ENCODE data around the gene PRKCSH.
"Not testable (repeated sequence)": the region's sequence is repeated elsewhere in the genome, so short reads cannot be mapped to it uniquely, and the experiment has no call there.

PRKCSH gene

DNA sequence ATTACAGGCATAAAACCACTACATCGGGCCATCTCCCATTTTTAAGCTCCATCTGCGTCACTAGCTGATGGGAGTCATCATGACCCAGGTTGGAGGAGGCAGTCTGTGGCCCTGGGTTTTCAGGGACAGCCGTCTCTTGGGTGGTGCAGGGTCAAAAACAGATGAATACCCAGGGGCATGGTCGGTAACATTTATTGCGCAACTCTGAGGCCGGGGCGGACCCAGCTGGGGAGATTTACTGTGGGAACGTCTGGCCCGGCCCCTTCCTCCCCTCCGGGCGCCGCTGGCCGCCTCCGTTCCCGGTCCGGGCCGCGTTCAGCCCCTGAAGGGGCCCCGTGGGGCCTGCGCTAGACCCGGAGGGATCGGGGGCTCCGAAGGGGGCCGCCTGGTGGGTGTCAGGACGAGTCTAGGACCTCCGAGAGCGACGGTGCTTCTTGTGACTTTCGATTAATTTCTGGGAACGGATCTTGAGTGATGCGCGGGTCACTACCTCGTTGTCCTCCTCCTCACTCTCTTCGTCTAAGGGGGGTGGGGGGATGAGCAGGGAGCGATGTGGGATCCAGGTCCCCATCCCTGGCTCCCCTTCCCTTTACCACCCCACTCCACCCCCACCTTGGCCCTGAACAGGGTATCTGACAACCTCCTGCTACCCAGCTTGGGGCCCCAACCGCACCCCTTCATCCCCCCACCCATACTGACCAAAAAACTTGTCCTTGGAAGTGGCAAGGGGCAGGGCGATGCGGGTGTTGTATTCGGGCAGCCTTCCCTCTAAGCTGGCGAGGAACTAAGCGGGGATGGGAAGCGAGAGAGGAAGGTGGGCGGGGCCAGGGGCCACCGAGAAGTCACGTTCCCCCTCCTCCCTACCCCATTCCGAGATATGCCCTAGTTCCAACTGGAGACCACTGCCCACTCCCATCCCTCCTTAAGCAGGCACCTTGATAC, 14.7 kb upstream of the PRKCSH start:
- no peak for DNase-seq

DNA sequence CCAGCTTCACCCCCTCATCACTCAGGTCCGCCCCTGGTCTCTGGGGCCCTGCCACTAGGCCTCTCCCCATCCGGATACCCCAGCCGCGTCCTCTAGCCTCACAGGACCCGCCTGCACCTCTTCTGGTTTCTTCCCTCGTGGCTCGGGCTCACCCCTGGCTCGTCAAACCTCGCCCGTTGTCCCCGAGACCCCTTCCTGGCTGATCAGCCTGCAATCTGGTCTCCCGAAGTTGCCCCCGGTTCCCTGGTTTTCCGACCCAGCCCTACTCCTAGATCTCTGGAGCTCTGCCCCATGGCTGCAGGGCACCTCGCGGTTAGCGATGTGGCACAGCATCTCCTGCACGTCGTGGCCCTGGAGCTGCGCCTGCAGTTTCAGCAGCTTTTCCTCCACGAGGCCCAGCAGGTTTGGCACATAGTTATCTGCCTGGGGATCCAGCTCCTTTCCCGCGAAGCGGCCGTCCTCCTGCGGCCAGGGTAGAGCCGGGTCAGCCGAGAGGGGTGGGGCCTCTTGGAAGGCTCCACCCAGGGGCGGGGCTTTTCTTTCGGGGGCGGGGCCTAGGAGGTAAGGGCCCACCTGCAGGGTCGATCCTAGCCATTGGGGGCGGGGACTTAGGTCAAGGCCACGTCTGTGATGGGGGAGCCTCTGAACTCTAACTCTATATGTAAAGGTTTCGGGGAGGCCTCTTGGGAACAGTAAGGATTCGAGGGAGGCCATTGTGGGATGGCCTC, 13.9 kb upstream of the PRKCSH start:
- DNase-seq: peak; percentile 83

DNA sequence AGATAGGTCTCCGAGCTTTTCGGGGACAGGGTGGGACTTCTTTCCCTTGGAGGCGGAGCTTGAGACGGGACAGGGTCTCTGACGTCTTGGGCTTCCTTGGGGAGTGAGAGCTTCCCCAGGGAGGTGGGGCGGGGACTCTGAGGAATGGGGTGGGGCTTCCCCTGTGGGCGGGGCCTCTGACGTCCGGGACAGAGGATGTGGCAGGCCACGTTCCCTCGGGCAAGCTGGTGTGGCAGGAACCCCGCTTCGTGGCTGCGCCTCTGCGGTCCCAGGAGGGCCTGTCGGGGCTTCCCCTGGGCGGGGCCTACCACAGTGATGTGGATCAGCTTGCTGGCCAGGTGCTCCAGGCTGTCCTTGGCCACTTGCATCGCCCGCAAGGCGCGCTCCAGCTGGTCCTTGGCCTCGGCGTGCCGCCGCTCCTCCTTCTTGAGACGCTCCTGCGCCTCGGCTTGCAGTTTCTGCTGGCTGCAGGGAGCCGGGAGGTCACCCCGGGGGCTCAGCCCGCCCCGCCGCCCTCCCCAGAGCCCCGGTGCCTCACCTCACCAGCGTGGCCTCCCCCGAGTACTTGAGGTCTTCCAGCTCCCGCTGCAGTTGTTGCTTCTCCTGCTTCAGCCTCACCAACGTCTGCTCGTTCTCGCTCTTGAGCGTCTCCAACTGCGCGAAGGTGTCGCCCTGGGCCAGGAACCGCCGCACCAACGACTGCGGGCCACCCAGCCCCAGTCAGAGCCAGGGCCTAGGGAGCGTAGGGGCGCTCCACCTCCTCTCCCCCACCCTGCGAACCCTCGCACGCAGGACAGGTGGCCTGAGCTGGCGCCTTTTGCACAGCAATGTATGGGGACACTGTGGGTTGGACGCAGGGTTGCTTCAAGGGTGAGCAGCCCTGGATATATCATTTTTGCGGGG, 13.0 kb upstream of the PRKCSH start:
- DNase-seq: peak; percentile 86

DNA sequence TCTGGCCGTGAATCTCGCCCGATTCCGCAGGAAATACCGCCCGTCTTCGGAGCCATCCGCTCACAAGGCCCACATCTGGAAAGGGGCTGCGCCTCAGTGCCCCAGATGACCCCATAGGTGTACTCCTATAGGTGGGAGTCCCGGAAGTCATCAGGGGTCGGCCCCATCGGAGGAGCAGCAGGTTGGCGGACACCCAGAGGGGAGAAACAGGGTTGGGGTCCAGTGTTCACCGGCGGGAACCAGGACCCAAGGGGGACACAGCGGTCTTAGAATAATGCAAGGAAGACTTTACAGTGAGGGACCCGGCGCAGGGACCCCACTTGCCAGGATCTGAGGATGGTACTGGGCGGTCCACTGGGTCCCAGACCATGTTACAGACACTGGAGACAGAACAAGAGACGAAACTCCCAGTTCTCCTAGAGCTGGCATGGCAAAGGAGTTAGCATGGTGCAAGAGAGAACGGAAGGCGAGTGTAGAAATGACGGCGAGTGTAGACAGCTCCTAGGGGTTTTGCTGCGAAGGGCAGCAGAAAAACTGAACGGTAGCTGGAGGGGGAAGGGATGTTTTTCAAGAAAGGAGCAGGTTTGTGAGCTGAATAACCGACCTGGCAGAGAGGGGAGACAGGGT, 12.2 kb upstream of the PRKCSH start:
- no peak for DNase-seq

DNA sequence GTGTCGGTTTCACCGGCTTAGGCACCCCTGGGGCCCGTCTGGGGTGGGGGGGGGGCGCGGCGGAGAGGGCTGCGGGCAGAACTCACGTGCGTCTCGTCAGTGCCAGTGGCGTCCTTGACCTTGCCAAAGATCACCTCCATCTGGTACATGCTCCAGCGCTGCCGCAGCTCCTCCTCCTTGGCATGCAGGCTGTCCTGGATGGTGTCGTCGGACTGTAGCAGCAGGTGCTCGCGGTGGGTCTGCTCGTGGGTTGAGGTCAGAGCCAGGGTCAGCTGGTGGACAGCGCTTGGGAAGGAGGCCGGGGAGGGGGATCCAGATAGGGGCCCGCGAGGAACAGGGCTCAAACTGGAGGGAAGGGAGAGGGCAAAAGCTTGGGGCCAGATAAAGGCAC, 11.6 kb upstream of the PRKCSH start:
- no peak for DNase-seq

DNA sequence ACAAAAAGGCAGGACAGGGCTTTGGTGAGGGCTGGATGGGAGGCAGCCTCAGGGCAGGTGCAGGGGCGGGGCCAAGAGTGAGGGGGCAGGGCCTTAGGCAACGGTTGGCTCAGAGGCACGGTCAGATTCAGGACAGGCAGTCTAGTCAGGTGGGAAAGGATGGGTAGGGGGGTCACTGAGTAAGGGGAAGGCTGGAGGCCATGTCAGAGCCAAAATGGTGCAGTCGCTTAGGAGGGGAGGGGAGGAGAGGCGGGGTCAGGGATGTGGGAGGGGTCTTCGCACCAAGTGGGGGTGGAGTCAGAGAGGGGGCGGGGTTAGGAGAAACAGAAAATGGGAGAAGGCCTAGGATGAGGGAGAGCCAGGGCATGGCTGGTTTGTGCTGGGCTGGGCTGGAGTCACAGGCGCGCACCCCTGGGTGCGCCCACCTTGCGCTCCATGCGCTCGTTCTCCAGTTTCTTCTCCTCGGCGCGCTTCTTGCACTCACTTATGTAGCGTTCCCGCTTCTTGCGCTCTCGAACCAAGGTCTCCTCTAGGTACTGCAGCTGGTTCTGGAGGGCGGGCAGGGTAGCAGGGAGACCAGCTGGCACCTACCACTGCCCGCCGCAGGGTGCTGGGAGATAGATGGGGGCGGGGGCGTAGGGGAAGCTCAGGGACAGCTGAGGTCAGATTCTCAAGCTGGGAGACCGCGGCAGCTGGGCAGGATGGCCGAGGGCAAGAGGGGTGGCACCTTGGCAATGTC, 9.5 kb upstream of the PRKCSH start:
- no peak for DNase-seq

DNA sequence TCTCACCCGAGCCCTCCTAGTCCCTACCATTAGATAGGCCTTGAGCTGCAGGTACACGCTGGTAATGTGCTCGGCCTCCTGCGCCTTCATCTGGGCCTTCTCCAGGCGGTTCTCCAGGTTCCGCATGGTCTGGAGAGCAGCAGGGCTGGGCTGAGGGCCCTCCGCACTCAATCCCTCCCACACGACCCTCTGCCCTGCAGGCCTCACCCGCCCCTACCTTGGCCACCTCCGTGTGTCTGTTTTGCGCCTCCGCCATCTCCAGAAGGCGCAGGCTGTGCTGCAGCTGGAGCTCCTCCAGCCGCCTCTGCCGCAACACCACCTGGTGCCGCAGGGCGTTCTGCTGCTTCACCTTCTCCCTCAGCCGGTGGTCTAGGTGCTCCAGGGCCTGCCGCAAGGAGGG, 8.8 kb upstream of the PRKCSH start:
- DNase-seq: no peak

DNA sequence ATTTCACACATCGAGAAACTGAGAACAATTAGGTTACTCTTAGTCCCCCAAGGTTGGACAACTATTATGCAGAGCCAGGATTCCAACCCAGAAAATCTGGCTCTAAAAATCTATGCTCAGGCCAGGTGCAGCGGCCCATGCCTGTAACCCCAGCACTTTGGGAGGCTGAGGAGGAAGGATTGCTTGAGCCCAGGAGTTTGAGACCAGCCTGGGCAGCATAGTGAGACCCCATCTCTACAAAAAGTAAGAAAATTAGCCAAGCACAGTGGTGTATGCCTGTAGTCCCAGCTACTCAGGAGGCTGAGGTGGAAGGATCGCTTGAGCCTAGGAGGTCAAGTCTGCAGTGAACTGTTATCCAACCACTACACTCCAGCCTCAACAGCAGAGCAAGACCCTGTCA, 1.9 kb upstream of the PRKCSH start:
- not testable (repeated sequence) for DNase-seq

DNA sequence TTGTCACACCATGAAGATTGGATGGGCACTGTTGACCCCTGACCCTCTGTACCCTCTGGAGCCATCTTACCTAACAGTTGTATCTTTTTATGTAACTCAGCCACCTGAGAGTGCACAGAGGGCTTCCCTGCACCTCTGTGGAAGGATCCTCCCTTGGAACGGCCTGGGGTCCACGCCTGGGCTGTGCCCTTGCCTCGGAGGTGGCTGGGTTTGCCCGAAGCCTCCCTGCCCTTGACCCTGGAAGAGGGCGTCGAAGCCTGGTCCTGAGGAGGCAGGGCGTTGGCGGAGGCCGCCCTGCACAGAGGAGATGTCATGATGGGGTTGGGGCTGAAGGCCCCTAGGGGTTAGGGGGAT, 755 bp upstream of the PRKCSH start:
- no peak for DNase-seq

DNA sequence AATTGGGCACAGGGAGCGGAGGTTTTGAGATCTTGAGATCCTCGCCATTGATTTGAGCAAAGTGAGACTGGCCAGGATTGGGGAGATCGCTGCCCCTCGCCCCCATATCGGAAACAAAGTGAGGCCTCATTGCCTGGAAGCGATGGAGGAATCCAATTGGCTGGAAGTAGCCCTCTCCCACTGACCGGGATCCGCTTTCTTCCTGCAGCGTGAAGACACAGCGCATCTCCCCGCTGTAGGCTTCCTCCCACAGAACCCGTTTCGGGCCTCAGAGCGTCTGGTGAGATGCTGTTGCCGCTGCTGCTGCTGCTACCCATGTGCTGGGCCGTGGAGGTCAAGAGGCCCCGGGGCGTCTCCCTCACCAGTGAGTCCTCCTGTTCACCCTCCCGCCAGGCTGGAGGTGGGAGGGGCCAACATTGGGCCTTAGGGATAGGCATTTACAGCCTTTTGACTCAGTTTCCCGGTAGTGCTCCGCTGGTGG, 438 bp downstream of the PRKCSH start:
- DNase-seq: peak; percentile 73

DNA sequence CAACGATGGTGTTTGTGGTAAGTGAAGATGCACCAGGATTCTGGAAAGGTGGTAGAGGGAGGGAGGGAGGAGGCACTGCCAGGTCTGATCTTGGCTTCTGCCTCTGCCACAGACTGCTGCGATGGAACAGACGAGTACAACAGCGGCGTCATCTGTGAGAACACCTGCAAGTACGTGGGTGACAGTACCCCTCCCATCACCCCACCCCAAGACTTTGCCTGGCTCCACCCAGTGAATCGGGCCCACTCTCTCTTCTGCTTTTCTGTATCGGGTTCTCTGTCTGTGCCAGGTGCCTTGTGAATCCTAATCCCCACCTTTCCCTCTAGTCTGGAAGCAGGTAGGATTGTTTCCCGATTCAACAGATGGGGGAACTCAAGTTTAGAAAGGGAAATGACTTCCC, 2.5 kb downstream of the PRKCSH start:
- DNase-seq: no peak

DNA sequence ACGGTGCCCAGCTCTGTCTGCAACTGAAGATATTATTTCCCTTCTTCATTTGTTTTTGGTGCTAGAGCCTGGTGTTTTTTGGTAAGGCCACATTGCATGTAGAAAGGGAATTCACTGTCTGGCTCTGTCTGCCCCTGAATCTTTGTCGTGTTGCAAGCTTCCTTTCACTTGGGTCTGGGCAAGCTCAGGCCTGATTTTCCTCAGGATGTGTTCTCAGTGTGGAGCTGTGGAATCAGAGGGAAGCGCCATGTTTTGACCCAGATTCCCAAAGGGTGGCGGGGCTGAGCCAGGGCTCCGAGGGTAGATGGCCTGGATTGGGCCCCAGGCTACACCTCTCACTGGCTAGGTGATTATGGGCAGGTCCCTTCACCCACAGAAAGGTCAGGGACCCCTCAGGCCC, 8.6 kb downstream of the PRKCSH start:
- DNase-seq: no peak

DNA sequence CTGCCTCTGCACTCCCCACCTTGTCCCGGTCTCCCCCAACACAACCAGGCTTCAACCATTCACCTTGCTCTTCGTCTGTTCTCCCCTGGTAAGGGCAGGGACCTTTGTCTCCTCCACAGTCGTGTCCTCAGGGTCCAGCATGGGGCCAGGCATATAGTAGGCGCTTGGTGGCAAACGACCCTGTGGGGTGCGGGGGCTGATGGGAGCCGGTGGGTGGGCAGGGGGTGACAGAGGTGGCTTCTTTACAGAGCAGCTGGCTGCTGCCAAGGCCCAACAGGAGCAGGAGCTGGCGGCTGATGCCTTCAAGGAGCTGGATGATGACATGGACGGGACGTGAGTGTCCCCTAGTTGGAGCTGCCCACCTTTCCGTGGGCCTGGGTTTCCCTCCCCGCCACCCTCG, 9.7 kb downstream of the PRKCSH start:
- no peak for DNase-seq

DNA sequence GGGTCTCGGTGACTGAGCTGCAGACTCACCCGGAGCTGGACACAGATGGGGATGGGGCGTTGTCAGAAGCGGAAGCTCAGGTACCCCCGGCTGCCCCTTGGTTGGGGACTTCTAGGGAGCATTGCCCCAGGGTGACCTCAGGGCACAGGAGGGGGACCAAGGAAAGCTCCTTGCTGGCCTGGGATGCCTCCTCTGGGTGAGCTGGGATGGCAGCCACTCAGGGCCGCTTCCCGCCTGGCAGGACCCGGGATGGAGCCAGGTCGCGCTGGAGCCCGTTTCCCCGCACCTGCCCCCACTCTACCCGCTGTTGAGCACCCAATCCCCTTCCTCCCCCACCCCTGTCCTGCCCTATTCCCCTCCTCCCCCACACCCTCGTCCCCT, 10.8 kb downstream of the PRKCSH start:
- no peak for DNase-seq

DNA sequence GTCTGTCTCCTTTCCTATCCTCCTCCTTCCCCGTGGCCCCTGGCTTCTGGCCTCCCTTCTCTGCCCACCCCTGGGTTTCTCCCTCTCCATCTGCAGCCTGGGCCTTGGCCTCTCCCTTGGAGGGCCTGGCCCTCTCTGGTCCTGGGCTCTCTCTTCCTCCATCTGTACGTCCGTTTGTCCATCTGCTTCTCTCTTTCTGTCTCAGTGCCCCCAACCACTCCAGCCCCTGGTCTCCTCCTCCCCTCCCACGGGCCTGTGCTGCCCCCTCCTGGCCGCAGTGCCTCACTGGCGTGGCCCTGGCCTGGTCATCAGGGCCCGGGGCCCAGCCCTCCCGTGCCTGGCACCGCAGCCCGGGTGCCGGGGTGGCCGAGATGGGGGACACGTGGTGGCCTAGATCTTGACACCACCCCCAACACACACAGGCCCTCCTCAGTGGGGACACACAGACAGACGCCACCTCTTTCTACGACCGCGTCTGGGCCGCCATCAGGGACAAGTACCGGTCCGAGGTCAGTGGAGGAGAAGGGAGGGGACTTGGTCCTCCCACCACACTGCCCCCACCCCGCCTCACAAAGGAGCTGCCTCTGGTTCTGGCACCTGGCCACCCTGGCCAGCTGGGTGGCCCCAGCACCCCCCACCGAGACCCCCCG, 11.3 kb downstream of the PRKCSH start:
- DNase-seq: peak; percentile 81

DNA sequence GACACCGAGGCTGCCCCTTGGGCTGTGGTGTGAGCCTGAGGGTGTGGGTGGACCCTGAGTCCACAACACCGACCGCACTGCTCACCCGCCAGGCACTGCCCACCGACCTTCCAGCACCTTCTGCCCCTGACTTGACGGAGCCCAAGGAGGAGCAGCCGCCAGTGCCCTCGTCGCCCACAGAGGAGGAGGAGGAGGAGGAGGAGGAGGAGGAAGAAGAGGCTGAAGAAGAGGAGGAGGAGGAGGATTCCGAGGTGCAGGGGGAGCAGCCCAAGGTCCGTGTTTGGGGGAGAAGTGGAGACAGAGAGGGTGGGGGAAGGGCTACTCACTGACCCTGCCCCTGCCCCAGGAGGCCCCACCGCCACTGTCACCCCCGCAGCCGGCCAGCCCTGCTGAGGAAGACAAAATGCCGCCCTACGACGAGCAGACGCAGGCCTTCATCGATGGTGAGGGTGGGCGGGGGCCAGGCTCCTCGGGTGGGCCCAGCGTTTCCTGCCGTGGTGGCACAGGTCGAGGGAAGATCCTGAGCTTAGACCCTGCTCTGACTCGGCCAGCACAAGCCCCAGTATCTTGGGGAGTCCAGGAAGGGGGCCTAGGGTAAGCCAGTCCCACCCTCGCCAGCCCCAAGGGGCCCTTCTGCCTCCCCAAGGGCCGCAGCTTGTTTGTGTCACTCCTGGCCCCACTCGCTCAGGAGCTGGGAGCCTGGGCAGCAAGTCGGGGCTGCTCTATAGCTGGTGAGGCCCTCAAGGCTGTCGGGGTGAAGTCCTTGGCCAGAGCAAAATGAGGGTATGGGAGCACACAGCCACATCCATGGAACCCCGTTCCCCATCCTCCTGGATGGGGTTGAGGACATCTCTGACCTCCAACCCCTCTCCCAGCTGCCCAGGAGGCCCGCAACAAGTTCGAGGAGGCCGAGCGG, 12.2 kb downstream of the PRKCSH start:
- no peak for DNase-seq

DNA sequence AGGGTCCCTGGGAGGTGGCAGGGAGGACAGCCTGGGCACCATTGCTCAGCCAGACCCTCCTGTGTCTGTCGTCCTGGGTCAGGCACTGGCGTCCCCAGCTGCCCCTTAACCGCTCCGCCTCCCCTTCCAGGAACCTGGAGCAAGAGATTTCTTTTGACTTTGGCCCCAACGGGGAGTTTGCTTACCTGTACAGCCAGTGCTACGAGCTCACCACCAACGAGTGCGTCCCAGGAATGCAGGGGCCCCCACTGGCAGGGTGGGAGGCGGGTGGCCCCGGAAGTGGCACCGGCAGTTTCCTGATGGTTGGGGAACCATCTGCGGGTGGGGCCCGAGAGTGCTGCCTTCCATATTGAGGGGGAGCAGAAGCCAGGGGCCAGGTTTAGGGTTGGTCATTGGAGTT, 13.0 kb downstream of the PRKCSH start:
- no peak for DNase-seq

DNA sequence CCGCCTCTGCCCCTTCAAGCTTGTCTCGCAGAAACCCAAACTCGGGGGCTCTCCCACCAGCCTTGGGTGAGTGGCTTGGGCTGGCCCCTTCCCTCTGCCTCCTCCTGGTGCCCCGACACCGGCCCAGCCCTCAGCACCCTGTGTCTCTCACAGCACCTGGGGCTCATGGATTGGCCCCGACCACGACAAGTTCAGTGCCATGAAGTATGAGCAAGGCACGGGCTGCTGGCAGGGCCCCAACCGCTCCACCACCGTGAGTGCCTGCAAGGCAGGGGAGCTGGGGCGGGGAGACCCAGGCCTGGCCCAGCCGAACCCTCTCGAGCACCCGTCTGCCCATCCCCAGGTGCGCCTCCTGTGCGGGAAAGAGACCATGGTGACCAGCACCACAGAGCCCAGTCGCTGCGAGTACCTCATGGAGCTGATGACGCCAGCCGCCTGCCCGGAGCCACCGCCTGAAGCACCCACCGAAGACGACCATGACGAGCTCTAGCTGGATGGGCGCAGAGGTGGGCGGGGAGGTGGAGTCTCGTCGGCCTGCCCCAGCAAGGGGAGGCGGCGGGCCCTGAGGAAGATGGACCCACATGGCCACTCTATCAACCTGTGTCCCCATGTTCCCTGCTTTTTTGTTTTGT, 13.6 kb downstream of the PRKCSH start:
- DNase-seq: no peak

DNA sequence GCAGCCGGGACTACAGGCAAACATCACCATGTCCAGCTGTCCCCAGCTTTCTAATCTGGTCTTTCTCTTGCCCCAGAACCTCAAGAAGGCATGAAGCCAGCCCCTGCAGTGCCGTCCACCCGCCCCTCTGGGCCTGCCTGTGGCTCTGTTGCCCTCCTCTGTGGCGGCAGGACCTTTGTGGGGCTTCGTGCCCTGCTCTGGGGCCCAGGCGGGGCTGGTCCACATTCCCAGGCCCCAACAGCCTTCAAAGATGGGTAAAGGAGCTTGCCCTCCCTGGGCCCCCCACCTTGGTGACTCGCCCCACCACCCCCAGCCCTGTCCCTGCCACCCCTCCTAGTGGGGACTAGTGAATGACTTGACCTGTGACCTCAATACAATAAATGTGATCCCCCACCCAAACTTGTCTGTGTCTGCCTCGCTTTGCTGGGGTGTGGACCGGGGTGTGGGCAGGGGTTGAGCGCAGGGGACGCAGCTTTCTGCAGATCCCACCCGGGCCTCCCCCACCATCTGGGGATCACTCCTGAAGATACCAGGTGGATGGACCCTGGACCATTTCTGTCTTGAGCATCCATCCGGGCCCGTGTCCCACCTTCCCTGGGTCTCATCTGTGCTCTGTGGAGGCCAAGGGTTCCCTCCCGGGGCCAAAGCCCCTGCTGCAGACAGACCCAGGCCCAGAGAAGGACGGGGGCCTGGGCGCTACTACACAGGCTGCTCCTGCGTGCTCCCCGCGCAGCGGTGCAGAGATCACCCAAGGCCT, 15.3 kb downstream of the PRKCSH start:
- no peak for DNase-seq

Measured in activated effector memory CD4-positive, alpha-beta T cell treated with anti-CD3 and anti-CD28 coated beads, Interleukin-2, amount 50 U/mL, for 16 hours (primary cell).